Suprapubic skin (tissue), 4 donors: ENCODE measurements around the gene PODXL2. TPM values are rescaled to one million over a fixed set of nuclear protein-coding genes. Genes with fewer than 3 reads are reported as not detected.
A peak's percentile ranks its signal among the peaks of the same experiment; 100 is the strongest.

ENCODE experiments used
- DNase-seq, 2 donors: peaks; one replicate each; pipeline ENCODE4 v3.0.0-alpha.2; 2019; ENCODE audit warnings: low spot score in 2 of 2
- H3K27ac ChIP-seq: fragments of 200-600 bp; sonication (generic); one replicate; pipeline ENCODE4 v1.5.1; 2019
- H3K27me3 ChIP-seq: fragments of 200-600 bp; sonication (generic); one replicate; pipeline ENCODE4 v1.5.1; 2019
- H3K36me3 ChIP-seq: fragments of 200-600 bp; sonication (generic); one replicate; pipeline ENCODE4 v1.5.1; 2019
- H3K4me1 ChIP-seq: fragments of 200-600 bp; sonication (generic); one replicate; pipeline ENCODE4 v1.5.1; 2019
- H3K4me3 ChIP-seq: fragments of 200-600 bp; sonication (generic); one replicate; pipeline ENCODE4 v1.5.1; 2019; ENCODE audit warnings: mild to moderate bottlenecking
- H3K9me3 ChIP-seq: fragments of 200-600 bp; sonication (generic); one replicate; pipeline ENCODE4 v1.5.1; 2019
- CTCF ChIP-seq, 2 donors: fragments of 200-600 bp in 1 of 2; fragments of 450-650 bp in 1 of 2; sonication (generic) in 1 of 2; IDR thresholded peaks; one replicate each; pipeline ENCODE4 v1.5.1; 2016 to 2019; ENCODE audit warnings: antibody characterized with exemption in 2 of 2, mild to moderate bottlenecking in 1 of 2, moderate library complexity in 1 of 2
- EP300 ChIP-seq: sonication (generic); formaldehyde crosslinking; IDR thresholded peaks from one replicate; pipeline ENCODE4 v1.6.1; 2017; ENCODE audit warnings: antibody characterized with exemption
- POLR2A ChIP-seq, 2 donors: fragments of 450-650 bp; IDR thresholded peaks; one replicate each; pipeline ENCODE4 v1.6.1; 2017; ENCODE audit warnings: antibody characterized with exemption in 2 of 2, mild to moderate bottlenecking in 2 of 2, moderate library complexity in 2 of 2
- POLR2AphosphoS5 ChIP-seq, 3 donors: sonication (generic); formaldehyde crosslinking; IDR thresholded peaks; one replicate each; pipeline ENCODE4 v1.6.1; 2017; ENCODE audit warnings: antibody characterized with exemption in 3 of 3
- WGBS: methylation state at CpG from one replicate; pipeline ENCODE4 v1.1.5; 2018; 5-methylcytosine and 5-hydroxymethylcytosine counted together
- total RNA-seq, 4 donors: library from RNA; depleted of rRNA; stranded (reverse); fragments of >200 nt; gene quantifications; one replicate each; pipeline ENCODE4 v1.1.0, GENCODE V29; 2016

Gene PODXL2
- total RNA-seq, 4 donors from 2014 or later: 8.0 to 15.4 (median 11.2) TPM

- peak; percentile 41 to 60 for DNase-seq
Observed at GRCh38 chr3:127674790-127675189, 45.8 kb downstream of the PODXL2 start.

GRCh38 chr3:127675651-127676391 lies 46.8 kb downstream of the PODXL2 start:
- TF ChIP-seq POLR2A (IDR thresholded peaks at IDR 0.05) (no peak), POLR2AphosphoS5 (IDR thresholded peaks at IDR 0.05) (no peak), EP300 (no peak), CTCF (IDR thresholded peaks at IDR 0.05) (no peak)
- 57% methylated on average over 27 of the region's 29 CpGs for WGBS
- Histone ChIP-seq H3K36me3 (peaks cover 46% of the 10 kb centered on the region), H3K27me3 (no peaks in the 10 kb centered on the region), H3K9me3 (no peaks in the 10 kb centered on the region), H3K4me3 (no peak overlapping the region), H3K4me1 (peaks cover 49% of the 10 kb centered on the region), H3K27ac (no peak overlapping the region)
- peak; percentile 59 to 77 for DNase-seq

More at GRCh38 chr3:127674790-127675189, 45.8 kb downstream of the PODXL2 start:
- TF ChIP-seq CTCF (IDR thresholded peaks at IDR 0.05) (no peak), POLR2AphosphoS5 (IDR thresholded peaks at IDR 0.05) (no peak), POLR2A (IDR thresholded peaks at IDR 0.05) (no peak), EP300 (no peak)
- WGBS: 88% methylated on average over 8 of the region's 8 CpGs
- Histone ChIP-seq H3K9me3 (no peaks in the 10 kb centered on the region), H3K27ac (no peak overlapping the region), H3K27me3 (no peaks in the 10 kb centered on the region), H3K36me3 (peaks cover 38% of the 10 kb centered on the region), H3K4me3 (no peak overlapping the region), H3K4me1 (peaks cover 49% of the 10 kb centered on the region)

GRCh38 chr3:127676456-127676855 lies 47.5 kb downstream of the PODXL2 start:
- 52% methylated on average over 4 of the region's 4 CpGs for WGBS
- no peak for TF ChIP-seq POLR2AphosphoS5 (IDR thresholded peaks at IDR 0.05)
- no peak for TF ChIP-seq CTCF (IDR thresholded peaks at IDR 0.05)
- no peak for TF ChIP-seq EP300
- no peak for TF ChIP-seq POLR2A (IDR thresholded peaks at IDR 0.05)
- Histone ChIP-seq H3K27me3 (no peaks in the 10 kb centered on the region), H3K9me3 (no peaks in the 10 kb centered on the region), H3K27ac (no peak overlapping the region), H3K4me3 (no peak overlapping the region), H3K4me1 (peaks cover 48% of the 10 kb centered on the region), H3K36me3 (peaks cover 46% of the 10 kb centered on the region)
- DNase-seq: peak; percentile 59 to 72

- no peaks in the 10 kb centered on the region for H3K9me3 ChIP-seq
- H3K36me3 ChIP-seq: peaks cover 46% of the 10 kb centered on the region
- H3K4me3 ChIP-seq: no peak overlapping the region
- TF ChIP-seq CTCF (IDR thresholded peaks at IDR 0.05): no peak
- TF ChIP-seq POLR2A (IDR thresholded peaks at IDR 0.05): no peak
- TF ChIP-seq POLR2AphosphoS5 (IDR thresholded peaks at IDR 0.05): no peak
- TF ChIP-seq EP300: no peak
- 57% methylated on average over 14 of the region's 21 CpGs for WGBS
- peaks cover 43% of the 10 kb centered on the region for H3K4me1 ChIP-seq
- H3K27ac ChIP-seq: no peak overlapping the region
- H3K27me3 ChIP-seq: no peaks in the 10 kb centered on the region
- peak; percentile 59 to 67 for DNase-seq
Observed at GRCh38 chr3:127676921-127677351, 48.0 kb downstream of the PODXL2 start.

GRCh38 chr3:127677541-127678314 lies 48.7 kb downstream of the PODXL2 start:
- Histone ChIP-seq H3K27me3 (no peaks in the 10 kb centered on the region), H3K4me3 (no peak overlapping the region), H3K36me3 (peaks cover 46% of the 10 kb centered on the region), H3K9me3 (no peaks in the 10 kb centered on the region), H3K27ac (no peak overlapping the region), H3K4me1 (peaks cover 38% of the 10 kb centered on the region)
- DNase-seq: peak; percentile 64 to 68
- WGBS: 91% methylated on average over 16 of the region's 17 CpGs
- no peak for TF ChIP-seq POLR2AphosphoS5 (IDR thresholded peaks at IDR 0.05)
- no peak for TF ChIP-seq POLR2A (IDR thresholded peaks at IDR 0.05)
- TF ChIP-seq EP300: no peak
- TF ChIP-seq CTCF (IDR thresholded peaks at IDR 0.05): no peak
